Omental fat pad (tissue), 4 donors: ENCODE results near the gene SLC16A13. TPM values are rescaled to one million over a fixed set of nuclear protein-coding genes. Genes with fewer than 3 reads are reported as not detected.
A peak's percentile ranks its signal among the peaks of the same experiment; 100 is the strongest.
"Not testable (repeated sequence)": the region's sequence is repeated elsewhere in the genome, so short reads cannot be mapped to it uniquely, and the experiment has no call there.

ENCODE experiments used
- ATAC-seq: fragments of 150-250 bp; one replicate; pipeline ENCODE4 v1.9.1; 2016; ENCODE audit warnings: mild to moderate bottlenecking, moderate library complexity; ENCODE audit not compliant: low FRiP score
- DNase-seq: peaks from one replicate; pipeline ENCODE4 v3.0.0-alpha.2; 2019; ENCODE audit warnings: low spot score
- small RNA-seq: library from RNA; depleted of rRNA; stranded (forward); fragments of <200 nt; gene quantifications from one replicate; pipeline ENCODE3, GENCODE V24; 2016
- total RNA-seq, 4 donors: library from RNA; depleted of rRNA; stranded (reverse); fragments of >200 nt; gene quantifications; one replicate each; pipeline ENCODE4 v1.1.0, GENCODE V29; 2016
- TF ChIP-seq, protein P1 (sequence below), 3 donors: fragments of 450-650 bp; IDR thresholded peaks; one replicate each; pipeline ENCODE4 v1.5.1; 2016 to 2017; ENCODE audit warnings: antibody characterized with exemption in 3 of 3, mild to moderate bottlenecking in 3 of 3, moderate library complexity in 2 of 3

Gene SLC16A13
- total RNA-seq, 4 donors from 2014 or later = 0.74 to 2.2 (median 1.5) TPM

GRCh38 chr17:7079581-7080455, 44.0 kb downstream of the SLC16A13 start, which contains the start of gene CLEC10A:
Gene CLEC10A, minus strand, starts transcription at chr17:7080251. Its CDS starts 1,439 bp downstream, at chr17:7078812.
- no peak for DNase-seq
- TF ChIP-seq, protein P1, sequence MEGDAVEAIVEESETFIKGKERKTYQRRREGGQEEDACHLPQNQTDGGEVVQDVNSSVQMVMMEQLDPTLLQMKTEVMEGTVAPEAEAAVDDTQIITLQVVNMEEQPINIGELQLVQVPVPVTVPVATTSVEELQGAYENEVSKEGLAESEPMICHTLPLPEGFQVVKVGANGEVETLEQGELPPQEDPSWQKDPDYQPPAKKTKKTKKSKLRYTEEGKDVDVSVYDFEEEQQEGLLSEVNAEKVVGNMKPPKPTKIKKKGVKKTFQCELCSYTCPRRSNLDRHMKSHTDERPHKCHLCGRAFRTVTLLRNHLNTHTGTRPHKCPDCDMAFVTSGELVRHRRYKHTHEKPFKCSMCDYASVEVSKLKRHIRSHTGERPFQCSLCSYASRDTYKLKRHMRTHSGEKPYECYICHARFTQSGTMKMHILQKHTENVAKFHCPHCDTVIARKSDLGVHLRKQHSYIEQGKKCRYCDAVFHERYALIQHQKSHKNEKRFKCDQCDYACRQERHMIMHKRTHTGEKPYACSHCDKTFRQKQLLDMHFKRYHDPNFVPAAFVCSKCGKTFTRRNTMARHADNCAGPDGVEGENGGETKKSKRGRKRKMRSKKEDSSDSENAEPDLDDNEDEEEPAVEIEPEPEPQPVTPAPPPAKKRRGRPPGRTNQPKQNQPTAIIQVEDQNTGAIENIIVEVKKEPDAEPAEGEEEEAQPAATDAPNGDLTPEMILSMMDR (IDR thresholded peaks at IDR 0.05) = no peak
- no peak for ATAC-seq

- DNase-seq (no peak), ATAC-seq (peak; percentile 41)
- TF ChIP-seq, protein P1 (IDR thresholded peaks at IDR 0.05) = no peak
Measured at GRCh38 chr17:7080456-7081041, 44.7 kb downstream of the SLC16A13 start.

DNA sequence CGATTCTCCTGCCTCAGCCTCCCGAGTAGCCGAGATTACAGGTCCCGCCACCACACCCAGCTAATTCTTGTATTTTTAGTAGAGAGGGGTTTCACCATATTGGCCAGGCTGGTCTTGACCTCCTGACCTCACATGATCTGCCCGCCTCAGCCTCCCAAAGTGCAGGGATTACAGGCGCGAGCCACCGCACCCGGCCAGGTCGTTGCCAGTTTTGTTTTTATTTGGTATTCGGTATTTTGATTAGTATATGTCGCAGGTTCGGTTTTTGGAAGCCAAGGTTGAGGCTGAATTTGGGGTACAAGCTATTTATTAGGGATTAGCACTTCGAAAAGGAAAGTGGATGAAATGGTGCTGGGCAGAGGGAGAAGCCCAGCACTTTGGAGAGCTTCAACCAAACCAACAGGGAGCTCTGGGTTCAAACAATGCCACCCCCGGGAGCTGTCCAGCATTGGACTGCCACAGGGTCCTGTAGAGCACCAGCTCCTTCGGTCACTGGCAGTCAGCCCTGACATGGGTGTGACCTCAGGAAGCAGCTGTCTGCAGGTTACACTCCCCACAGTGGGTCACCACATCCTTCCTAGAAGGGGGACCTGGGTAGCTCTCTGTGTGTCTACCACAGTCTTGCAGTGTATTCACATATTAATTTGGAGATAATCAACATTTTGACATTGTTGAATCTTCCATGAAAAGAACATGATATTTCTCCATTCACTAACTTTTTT, 45.7 kb downstream of the SLC16A13 start:
- ATAC-seq = no peak

DNA sequence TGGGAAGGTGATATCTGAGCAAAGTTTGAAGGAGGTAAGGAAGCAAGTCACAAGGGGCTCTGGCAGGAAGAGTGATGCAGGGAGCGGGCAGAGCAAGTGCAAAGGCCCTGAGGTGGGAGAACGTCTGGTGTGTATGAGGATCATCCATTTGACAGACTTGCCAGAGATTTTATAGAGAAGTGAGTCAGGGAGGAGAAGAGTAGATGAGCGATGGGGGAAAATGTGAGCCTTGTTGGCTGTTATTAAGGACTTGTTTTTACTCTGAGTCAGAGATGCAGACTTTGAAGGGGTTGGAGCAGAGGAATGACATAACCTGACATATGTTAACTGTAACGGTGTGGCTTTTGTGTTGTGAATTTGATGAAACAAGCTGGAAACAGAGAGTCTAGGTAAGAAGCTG, 47.8 kb downstream of the SLC16A13 start:
- DNase-seq = no peak
- no peak for ATAC-seq
- TF ChIP-seq, protein P1 (IDR thresholded peaks at IDR 0.05) = no peak

More for the DNA sequence above, 45.7 kb downstream of the SLC16A13 start:
- DNase-seq = no peak
- TF ChIP-seq, protein P1 (IDR thresholded peaks at IDR 0.05) = no peak

GRCh38 chr17:7084088-7084487, 48.3 kb downstream of the SLC16A13 start:
- TF ChIP-seq, protein P1 (IDR thresholded peaks at IDR 0.05) = no peak
- no peak for DNase-seq
- no peak for ATAC-seq

DNA sequence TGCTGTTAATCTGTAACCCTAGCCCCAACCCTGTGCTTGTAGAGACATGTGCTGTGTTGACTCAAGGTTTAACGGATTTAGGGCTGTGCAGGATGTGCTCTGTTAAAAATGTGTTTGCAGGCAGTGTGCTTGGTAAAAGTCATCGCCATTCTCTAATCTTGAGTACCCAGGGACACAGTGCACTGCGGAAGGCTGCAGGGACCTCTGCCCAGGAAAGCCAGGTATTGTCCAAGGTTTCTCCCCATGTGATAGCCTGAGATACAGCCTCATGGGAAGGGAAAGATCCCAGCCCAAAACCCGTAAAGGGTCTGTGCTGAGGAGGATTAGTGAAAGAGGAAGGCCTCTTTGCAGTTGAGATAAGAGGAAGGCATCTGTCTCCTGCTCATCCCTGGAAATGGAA, 52.6 kb downstream of the SLC16A13 start:
- not testable (repeated sequence) for ATAC-seq, DNase-seq

- ATAC-seq, DNase-seq: not testable (repeated sequence)
Measured at GRCh38 chr17:7089570-7089969, 53.8 kb downstream of the SLC16A13 start.

Small RNA genes within 50 kb of the gene (small RNA-seq; reads per million reads assigned to genes)
- not detected for gene AC120057.1

Other genes with a start within 250 kb of the SLC16A13 start
- not detected for gene TEKT1, start 204.3 kb upstream of the SLC16A13 start, total RNA-seq
- gene ALOX12, start 40.0 kb upstream of the SLC16A13 start, total RNA-seq = under 1 TPM in 1 of 4 donors, not detected in 3; 0.25 TPM
- gene RNASEK, start 23.4 kb upstream of the SLC16A13 start, total RNA-seq = 100 to 1,000 TPM in 3 of 4 donors, 10 to 100 TPM in 1; 34.4 to 253 (median 130) TPM
- gene BCL6B, start 13.0 kb upstream of the SLC16A13 start, total RNA-seq = 10 to 100 TPM in 1 of 4 donors, 1 to 10 TPM in 3; 4.6 to 11.2 (median 8.2) TPM
- gene SLC16A11, start 8.1 kb downstream of the SLC16A13 start, total RNA-seq = under 1 TPM in 3 of 4 donors, not detected in 1; 0.44 to 0.60 (median 0.47) TPM
- gene CLEC10A, start 44.2 kb downstream of the SLC16A13 start, total RNA-seq = 10 to 100 TPM in 3 of 4 donors, 1 to 10 TPM in 1; 7.2 to 21.7 (median 15.7) TPM
- 1 to 10 TPM in 2 of 4 donors, under 1 TPM in 1, not detected in 1; 0.84 to 3.1 (median 1.6) TPM for gene ASGR2, start 78.8 kb downstream of the SLC16A13 start, total RNA-seq
- gene ASGR1, start 143.4 kb downstream of the SLC16A13 start, total RNA-seq = 1 to 10 TPM in 3 of 4 donors, under 1 TPM in 1; 0.56 to 2.5 (median 1.4) TPM
- gene DLG4, start 183.8 kb downstream of the SLC16A13 start, total RNA-seq = 10 to 100 TPM in 3 of 4 donors, 1 to 10 TPM in 1; 8.7 to 12.5 (median 11.6) TPM
- 100 to 1,000 TPM; 677 to 996 (median 722) TPM for gene ACADVL, start 183.9 kb downstream of the SLC16A13 start, total RNA-seq
- gene DVL2, start 198.5 kb downstream of the SLC16A13 start, total RNA-seq = 10 to 100 TPM; 22.7 to 41.6 (median 23.6) TPM
- 10 to 100 TPM; 22.1 to 43.8 (median 28.9) TPM for gene PHF23, start 203.4 kb downstream of the SLC16A13 start, total RNA-seq
- gene GABARAP, start 206.4 kb downstream of the SLC16A13 start, total RNA-seq = 100 to 1,000 TPM; 316 to 526 (median 376) TPM
- 10 to 100 TPM; 47.9 to 66.2 (median 61.8) TPM for gene CTDNEP1, start 215.7 kb downstream of the SLC16A13 start, total RNA-seq
- 10 to 100 TPM; 25.9 to 34.5 (median 30.1) TPM for gene ELP5, start 216.2 kb downstream of the SLC16A13 start, total RNA-seq
- 1 to 10 TPM; 3.0 to 9.0 (median 7.4) TPM for gene CLDN7, start 226.5 kb downstream of the SLC16A13 start, total RNA-seq
- 10 to 100 TPM in 3 of 4 donors, 1 to 10 TPM in 1; 8.9 to 29.2 (median 12.1) TPM for gene SLC2A4, start 245.7 kb downstream of the SLC16A13 start, total RNA-seq